Gastroesophageal sphincter (tissue), 4 donors: Measurements from ENCODE around the gene RNF11. TPM values are rescaled to one million over a fixed set of nuclear protein-coding genes. Genes with fewer than 3 reads are reported as not detected.
A peak's percentile ranks its signal among the peaks of the same experiment; 100 is the strongest.

Experiments used
- ATAC-seq: fragments of 150-250 bp; one replicate; pipeline ENCODE4 v1.9.1; 2016; ENCODE audit warnings: mild to moderate bottlenecking, moderate library complexity
- H3K27ac ChIP-seq, 4 donors: fragments of 200-600 bp; sonication (generic) in 3 of 4; 1 replicate in 3 of 4; 2 replicates in 1 of 4; pipeline ENCODE4 v1.5.1; 2016 to 2019
- H3K27me3 ChIP-seq: fragments of 200-600 bp; sonication (generic); one replicate; pipeline ENCODE4 v1.5.1; 2019
- H3K36me3 ChIP-seq, 2 donors: fragments of 200-600 bp; sonication (generic); one replicate each; pipeline ENCODE4 v1.5.1; 2019; ENCODE audit warnings: control low read depth in 1 of 2
- H3K4me1 ChIP-seq, 3 donors: fragments of 200-600 bp; sonication (generic); 1 replicate in 2 of 3; 2 replicates in 1 of 3; pipeline ENCODE4 v1.5.1; 2016 to 2019; ENCODE audit warnings: control low read depth in 2 of 3
- H3K4me3 ChIP-seq, 2 donors: fragments of 200-600 bp; sonication (generic); one replicate each; pipeline ENCODE4 v1.5.1; 2019; ENCODE audit warnings: mild to moderate bottlenecking in 1 of 2, moderate library complexity in 1 of 2
- H3K9me3 ChIP-seq, 3 donors: fragments of 200-600 bp; sonication (generic); one replicate each; pipeline ENCODE4 v1.5.1; 2017 to 2019; ENCODE audit warnings: control low read depth in 2 of 3
- EP300 ChIP-seq: sonication (generic); formaldehyde crosslinking; IDR thresholded peaks from one replicate; pipeline ENCODE4 v1.6.1; 2017; ENCODE audit warnings: antibody characterized with exemption, mild to moderate bottlenecking
- POLR2A ChIP-seq, 2 donors: fragments of 450-650 bp; IDR thresholded peaks; one replicate each; pipeline ENCODE4 v1.6.1; 2017; ENCODE audit warnings: antibody characterized with exemption in 2 of 2, mild to moderate bottlenecking in 2 of 2, moderate library complexity in 1 of 2
- POLR2AphosphoS5 ChIP-seq: sonication (generic); formaldehyde crosslinking; IDR thresholded peaks from one replicate; pipeline ENCODE4 v1.6.1; 2017; ENCODE audit warnings: antibody characterized with exemption
- WGBS, 2 donors: methylation state at CpG; one replicate each; pipeline ENCODE4 v1.1.5; 2018; ENCODE audit warnings: low coverage in 1 of 2; 5-methylcytosine and 5-hydroxymethylcytosine counted together
- total RNA-seq, 4 donors: library from RNA; depleted of rRNA; stranded (reverse); fragments of >200 nt; gene quantifications; one replicate each; pipeline ENCODE4 v1.1.0, GENCODE V29; 2016
- TF ChIP-seq, protein P1 (sequence below), 4 experiments: fragments of 200-600 bp in 2 of 4; fragments of 450-650 bp in 2 of 4; sonication (generic) in 1 of 4; IDR thresholded peaks; one replicate each; pipeline ENCODE4 v1.5.1; 2017 to 2019; ENCODE audit warnings: antibody characterized with exemption in 4 of 4, mild to moderate bottlenecking in 2 of 4, moderate library complexity in 2 of 4

Gene RNF11
- total RNA-seq, 4 donors from 2014 or later: 96.7 to 156 (median 118) TPM

- 100% methylated on average over 1 of the region's 5 CpGs; no CpG with 5 or more reads in 1 of the 2 donors for WGBS, 2 donors
- H3K4me1 ChIP-seq: peaks cover 0 to 10% (median 0%) of the 10 kb centered on the region in 3 donors
- H3K27ac ChIP-seq: no peak overlapping the region
- no peaks in the 10 kb centered on the region for H3K36me3 ChIP-seq
- TF ChIP-seq POLR2AphosphoS5 (no peak), EP300 (no peak), POLR2A (IDR thresholded peaks at IDR 0.05) (no peak)
- TF ChIP-seq, protein P1, sequence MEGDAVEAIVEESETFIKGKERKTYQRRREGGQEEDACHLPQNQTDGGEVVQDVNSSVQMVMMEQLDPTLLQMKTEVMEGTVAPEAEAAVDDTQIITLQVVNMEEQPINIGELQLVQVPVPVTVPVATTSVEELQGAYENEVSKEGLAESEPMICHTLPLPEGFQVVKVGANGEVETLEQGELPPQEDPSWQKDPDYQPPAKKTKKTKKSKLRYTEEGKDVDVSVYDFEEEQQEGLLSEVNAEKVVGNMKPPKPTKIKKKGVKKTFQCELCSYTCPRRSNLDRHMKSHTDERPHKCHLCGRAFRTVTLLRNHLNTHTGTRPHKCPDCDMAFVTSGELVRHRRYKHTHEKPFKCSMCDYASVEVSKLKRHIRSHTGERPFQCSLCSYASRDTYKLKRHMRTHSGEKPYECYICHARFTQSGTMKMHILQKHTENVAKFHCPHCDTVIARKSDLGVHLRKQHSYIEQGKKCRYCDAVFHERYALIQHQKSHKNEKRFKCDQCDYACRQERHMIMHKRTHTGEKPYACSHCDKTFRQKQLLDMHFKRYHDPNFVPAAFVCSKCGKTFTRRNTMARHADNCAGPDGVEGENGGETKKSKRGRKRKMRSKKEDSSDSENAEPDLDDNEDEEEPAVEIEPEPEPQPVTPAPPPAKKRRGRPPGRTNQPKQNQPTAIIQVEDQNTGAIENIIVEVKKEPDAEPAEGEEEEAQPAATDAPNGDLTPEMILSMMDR (IDR thresholded peaks at IDR 0.05): no peak
- no peak overlapping the region for H3K4me3 ChIP-seq
- no peaks in the 10 kb centered on the region for H3K27me3 ChIP-seq
- ATAC-seq: no peak
- no peaks in the 10 kb centered on the region for H3K9me3 ChIP-seq
Observed at GRCh38 chr1:51311826-51312225, 75.8 kb downstream of the RNF11 start.

DNA sequence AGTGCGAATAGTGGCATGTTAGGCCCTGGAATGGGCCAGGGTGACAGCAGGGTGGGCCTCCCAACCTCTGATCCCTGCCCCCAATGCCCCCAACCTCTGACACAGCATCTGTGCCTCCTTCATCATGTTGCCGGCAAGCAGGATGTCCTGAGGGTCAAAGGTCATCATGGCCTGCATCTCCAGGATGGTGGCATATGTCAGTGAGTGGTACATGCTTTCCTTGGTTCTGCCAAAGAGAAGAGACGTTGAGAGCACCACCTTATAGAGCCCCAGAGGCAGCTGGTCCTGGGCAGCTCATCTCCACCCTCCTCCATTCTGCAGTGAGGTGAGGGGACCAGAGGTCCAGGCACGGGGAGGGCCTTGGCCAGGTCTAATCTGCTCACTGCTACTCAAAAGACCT lies 76.6 kb downstream of the RNF11 start:
- Histone ChIP-seq H3K36me3 (no peaks in the 10 kb centered on the region), H3K9me3 (no peaks in the 10 kb centered on the region), H3K4me3 (no peak overlapping the region), H3K27ac (no peak overlapping the region), H3K4me1 (peaks cover 0 to 10% (median 0%) of the 10 kb centered on the region in 3 donors), H3K27me3 (no peaks in the 10 kb centered on the region)
- no peak for ATAC-seq
- no peak for TF ChIP-seq POLR2A (IDR thresholded peaks at IDR 0.05)
- TF ChIP-seq EP300: no peak
- TF ChIP-seq, protein P1 (IDR thresholded peaks at IDR 0.05): no peak
- no peak for TF ChIP-seq POLR2AphosphoS5
- 83 to 100% methylated on average over 1 of the region's 4 CpGs for WGBS, 2 donors

GRCh38 chr1:51313268-51313852 lies 77.3 kb downstream of the RNF11 start:
- no peak for ATAC-seq
- no peaks in the 10 kb centered on the region for H3K27me3 ChIP-seq
- 86 to 100% methylated on average over 4 to 5 of the region's 5 CpGs for WGBS, 2 donors
- peaks cover 0 to 10% (median 0%) of the 10 kb centered on the region in 3 donors for H3K4me1 ChIP-seq
- TF ChIP-seq, protein P1 (IDR thresholded peaks at IDR 0.05): no peak
- TF ChIP-seq EP300 (no peak), POLR2AphosphoS5 (no peak), POLR2A (IDR thresholded peaks at IDR 0.05) (no peak)
- H3K36me3 ChIP-seq: no peaks in the 10 kb centered on the region
- H3K4me3 ChIP-seq: no peak overlapping the region
- no peaks in the 10 kb centered on the region for H3K9me3 ChIP-seq
- H3K27ac ChIP-seq: no peak overlapping the region

DNA sequence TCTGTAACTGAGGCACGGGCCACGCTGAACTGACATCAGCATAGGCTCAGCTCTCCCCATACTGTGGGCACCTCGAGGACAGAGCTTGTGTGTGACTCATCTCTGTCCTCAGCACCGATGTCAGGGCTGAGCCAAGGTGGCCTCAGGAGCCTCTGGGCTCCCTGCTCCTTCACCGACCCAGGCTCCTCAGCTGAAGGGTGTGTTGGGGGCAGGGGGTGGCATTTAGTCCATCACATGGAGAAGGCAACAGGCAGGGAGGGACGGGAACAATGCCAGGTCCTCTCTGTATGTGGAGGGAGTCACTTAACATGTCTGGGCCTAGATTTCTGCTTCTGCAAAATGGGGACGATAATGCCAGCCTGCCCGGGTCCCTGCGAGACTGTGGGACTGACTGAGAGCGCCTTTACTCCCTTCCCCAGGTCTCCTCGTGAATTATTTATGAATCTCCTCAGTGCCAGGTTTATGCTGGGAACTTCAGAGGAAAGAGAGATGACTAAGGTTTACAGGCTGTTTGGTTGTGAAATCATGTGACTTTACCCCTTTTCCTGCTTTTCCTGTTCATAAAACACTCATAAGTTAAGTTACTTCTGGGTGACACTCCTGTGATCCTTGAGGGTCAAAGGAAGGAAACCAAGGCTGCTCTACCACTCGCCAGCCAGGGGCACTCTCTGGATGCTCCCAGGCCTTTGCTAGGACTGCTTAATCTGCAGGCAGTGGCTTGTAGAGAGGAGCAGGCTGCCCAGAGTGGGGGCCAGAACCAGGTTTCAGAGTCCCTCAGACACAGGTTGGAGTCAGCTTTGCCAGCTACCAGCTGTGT lies 78.1 kb downstream of the RNF11 start:
- ATAC-seq: peak; percentile 29
- H3K9me3 ChIP-seq: no peaks in the 10 kb centered on the region
- no peak for TF ChIP-seq EP300
- no peak for TF ChIP-seq POLR2A (IDR thresholded peaks at IDR 0.05)
- TF ChIP-seq POLR2AphosphoS5: peak; percentile 49
- TF ChIP-seq, protein P1 (IDR thresholded peaks at IDR 0.05): no peak

More for the DNA sequence above, 78.1 kb downstream of the RNF11 start:
- Histone ChIP-seq H3K27ac (no peak overlapping the region), H3K4me1 (peaks cover 0 to 10% (median 0%) of the 10 kb centered on the region in 3 donors), H3K36me3 (no peaks in the 10 kb centered on the region), H3K4me3 (no peak overlapping the region), H3K27me3 (no peaks in the 10 kb centered on the region)
- 20 to 87% methylated on average over 1 to 5 of the region's 12 CpGs for WGBS, 2 donors
